IPS-20b (cell line): ENCODE data around the gene STXBP5.
"Not testable (repeated sequence)": the region's sequence is repeated elsewhere in the genome, so short reads cannot be mapped to it uniquely, and the experiment has no call there.

Experiments used
- H3K27ac ChIP-seq: one replicate; pipeline ENCODE4 v1.5.1; 2013; ENCODE audit warnings: low read length
- H3K27me3 ChIP-seq: 2 replicates; pipeline ENCODE4 v1.6.1; 2013; ENCODE audit warnings: mild to moderate bottlenecking, low read length, inconsistent platforms; ENCODE audit not compliant: insufficient read depth
- H3K36me3 ChIP-seq: 2 replicates; pipeline ENCODE4 v1.6.1; 2013; ENCODE audit warnings: low read depth, mild to moderate bottlenecking, inconsistent platforms, low read length, moderate library complexity; ENCODE audit not compliant: insufficient read depth
- H3K4me1 ChIP-seq: 2 replicates; pipeline ENCODE4 v1.6.1; 2013; ENCODE audit warnings: mild to moderate bottlenecking, control low read depth, inconsistent platforms, low read length, moderate library complexity; ENCODE audit not compliant: insufficient read depth
- H3K4me3 ChIP-seq: 2 replicates; pipeline ENCODE4 v1.5.1; 2013; ENCODE audit warnings: mild to moderate bottlenecking, low read length, inconsistent platforms
- H3K9ac ChIP-seq: 2 replicates; pipeline ENCODE4 v1.6.1; 2013; ENCODE audit warnings: low read depth, mild to moderate bottlenecking, inconsistent platforms, low read length, moderate library complexity
- H3K9me3 ChIP-seq: 2 replicates; pipeline ENCODE4 v1.6.1; 2013; ENCODE audit warnings: mild to moderate bottlenecking, low read depth, low read length, inconsistent platforms; ENCODE audit not compliant: insufficient read depth

The STXBP5 gene

GRCh38 chr6:147371325-147371724 is 167.1 kb downstream of the STXBP5 start:
- Histone ChIP-seq H3K4me3 (no peak overlapping the region), H3K27ac (no peak overlapping the region), H3K4me1 (no peaks in the 10 kb centered on the region), H3K36me3 (no peaks in the 10 kb centered on the region), H3K9ac (no peak overlapping the region), H3K27me3 (no peaks in the 10 kb centered on the region), H3K9me3 (no peaks in the 10 kb centered on the region)

DNA sequence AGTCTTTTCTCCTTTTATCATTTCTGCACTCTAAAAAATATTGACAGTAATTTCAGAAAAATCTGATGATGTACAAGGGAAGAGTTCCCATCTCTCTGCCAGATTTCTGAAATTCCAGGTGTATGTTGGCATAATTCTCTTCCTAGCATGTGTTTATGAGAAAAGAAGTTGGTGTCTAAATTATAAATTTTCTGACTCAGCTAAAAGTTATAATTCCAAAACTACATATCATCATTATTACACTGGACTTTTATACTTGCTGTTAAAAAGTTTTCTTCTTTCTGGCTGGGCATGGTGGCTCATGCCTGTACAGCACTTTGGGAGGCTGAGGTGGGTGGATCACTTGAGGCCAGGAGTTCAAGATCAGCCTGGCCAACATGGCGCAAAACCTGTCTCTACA is 168.6 kb downstream of the STXBP5 start:
- Histone ChIP-seq H3K36me3 (no peaks in the 10 kb centered on the region), H3K9ac (no peak overlapping the region), H3K9me3 (no peaks in the 10 kb centered on the region), H3K27me3 (no peaks in the 10 kb centered on the region), H3K27ac (no peak overlapping the region), H3K4me3 (no peak overlapping the region), H3K4me1 (no peaks in the 10 kb centered on the region)

GRCh38 chr6:147378819-147379218 is 174.6 kb downstream of the STXBP5 start:
- H3K27ac ChIP-seq, result no peak overlapping the region
- peaks cover 3% of the 10 kb centered on the region; the same call in 1 of the 2 replicates for H3K9me3 ChIP-seq
- H3K9ac ChIP-seq, result no peak overlapping the region
- H3K4me3 ChIP-seq, result no peak overlapping the region
- H3K27me3 ChIP-seq, result no peaks in the 10 kb centered on the region
- H3K4me1 ChIP-seq, result no peaks in the 10 kb centered on the region
- H3K36me3 ChIP-seq, result peaks cover 17% of the 10 kb centered on the region

GRCh38 chr6:147380841-147381240 is 176.6 kb downstream of the STXBP5 start:
- not testable (repeated sequence) for H3K4me1 ChIP-seq, H3K9ac ChIP-seq, H3K27ac ChIP-seq, H3K4me3 ChIP-seq, H3K9me3 ChIP-seq, H3K27me3 ChIP-seq
- peaks cover 20% of the 10 kb centered on the region for H3K36me3 ChIP-seq

- Histone ChIP-seq H3K27me3 (no peaks in the 10 kb centered on the region), H3K27ac (no peak overlapping the region), H3K36me3 (peaks cover 20% of the 10 kb centered on the region), H3K9me3 (peaks cover 3% of the 10 kb centered on the region; the same call in 1 of the 2 replicates), H3K4me1 (no peaks in the 10 kb centered on the region), H3K9ac (no peak overlapping the region), H3K4me3 (no peak overlapping the region)
Measured at GRCh38 chr6:147381712-147382111, 177.5 kb downstream of the STXBP5 start.

DNA sequence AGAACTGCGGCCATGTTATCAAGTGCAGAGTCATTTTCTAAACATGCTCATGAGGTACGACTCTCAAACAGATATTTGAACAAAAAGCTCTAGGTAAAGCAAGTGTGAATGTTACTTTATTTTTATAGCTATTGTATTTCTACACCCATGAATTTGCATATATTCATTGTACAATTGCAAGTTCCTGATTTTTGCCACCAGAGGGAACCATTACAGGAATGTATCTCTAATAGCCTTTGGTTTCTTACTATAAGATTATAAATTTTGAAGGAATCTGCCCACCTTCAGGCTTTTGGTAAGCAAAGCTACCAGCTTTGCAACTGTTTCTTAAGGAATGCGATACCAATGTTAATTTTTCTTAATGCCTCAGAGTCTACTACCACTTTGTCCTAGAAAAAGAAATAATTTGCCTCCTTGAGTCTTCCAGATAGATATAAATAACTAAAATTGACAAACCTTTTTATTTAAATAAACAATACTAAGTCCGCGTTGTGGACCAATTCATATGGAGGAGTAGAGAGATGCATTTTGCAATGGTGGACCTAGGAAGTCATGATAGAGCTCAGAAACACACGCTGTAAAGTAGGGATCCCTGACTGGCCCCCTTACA is 178.8 kb downstream of the STXBP5 start:
- no peak overlapping the region for H3K4me3 ChIP-seq
- H3K36me3 ChIP-seq, result peaks cover 20% of the 10 kb centered on the region
- no peak overlapping the region for H3K9ac ChIP-seq
- H3K9me3 ChIP-seq, result peaks cover 3% of the 10 kb centered on the region; the same call in 1 of the 2 replicates
- no peaks in the 10 kb centered on the region for H3K4me1 ChIP-seq
- H3K27ac ChIP-seq, result no peak overlapping the region
- H3K27me3 ChIP-seq, result no peaks in the 10 kb centered on the region

DNA sequence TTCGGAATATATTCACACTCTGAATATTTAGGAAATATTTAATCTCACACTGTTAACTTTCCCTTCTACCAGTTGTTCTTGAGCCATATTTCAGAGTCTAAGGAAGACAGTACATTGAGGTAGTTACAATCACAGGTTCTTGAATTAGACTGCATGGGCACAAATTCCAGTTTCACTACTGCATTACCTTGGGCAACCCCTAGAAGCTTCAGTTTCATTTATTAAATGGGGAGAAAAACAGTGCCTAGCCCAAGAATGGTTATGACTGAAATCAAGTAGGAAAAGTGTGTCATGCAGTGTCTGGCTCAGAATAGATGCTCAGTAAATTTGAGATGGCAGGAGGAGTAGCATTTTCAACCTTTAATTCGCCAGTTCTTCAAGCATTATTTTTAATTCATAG is 179.8 kb downstream of the STXBP5 start:
- H3K4me1 ChIP-seq, result no peaks in the 10 kb centered on the region
- H3K27me3 ChIP-seq, result no peaks in the 10 kb centered on the region
- H3K36me3 ChIP-seq, result peaks cover 20% of the 10 kb centered on the region
- no peak overlapping the region for H3K27ac ChIP-seq
- H3K9ac ChIP-seq, result no peak overlapping the region
- no peak overlapping the region for H3K4me3 ChIP-seq
- H3K9me3 ChIP-seq, result peaks cover 3% of the 10 kb centered on the region; the same call in 1 of the 2 replicates

DNA sequence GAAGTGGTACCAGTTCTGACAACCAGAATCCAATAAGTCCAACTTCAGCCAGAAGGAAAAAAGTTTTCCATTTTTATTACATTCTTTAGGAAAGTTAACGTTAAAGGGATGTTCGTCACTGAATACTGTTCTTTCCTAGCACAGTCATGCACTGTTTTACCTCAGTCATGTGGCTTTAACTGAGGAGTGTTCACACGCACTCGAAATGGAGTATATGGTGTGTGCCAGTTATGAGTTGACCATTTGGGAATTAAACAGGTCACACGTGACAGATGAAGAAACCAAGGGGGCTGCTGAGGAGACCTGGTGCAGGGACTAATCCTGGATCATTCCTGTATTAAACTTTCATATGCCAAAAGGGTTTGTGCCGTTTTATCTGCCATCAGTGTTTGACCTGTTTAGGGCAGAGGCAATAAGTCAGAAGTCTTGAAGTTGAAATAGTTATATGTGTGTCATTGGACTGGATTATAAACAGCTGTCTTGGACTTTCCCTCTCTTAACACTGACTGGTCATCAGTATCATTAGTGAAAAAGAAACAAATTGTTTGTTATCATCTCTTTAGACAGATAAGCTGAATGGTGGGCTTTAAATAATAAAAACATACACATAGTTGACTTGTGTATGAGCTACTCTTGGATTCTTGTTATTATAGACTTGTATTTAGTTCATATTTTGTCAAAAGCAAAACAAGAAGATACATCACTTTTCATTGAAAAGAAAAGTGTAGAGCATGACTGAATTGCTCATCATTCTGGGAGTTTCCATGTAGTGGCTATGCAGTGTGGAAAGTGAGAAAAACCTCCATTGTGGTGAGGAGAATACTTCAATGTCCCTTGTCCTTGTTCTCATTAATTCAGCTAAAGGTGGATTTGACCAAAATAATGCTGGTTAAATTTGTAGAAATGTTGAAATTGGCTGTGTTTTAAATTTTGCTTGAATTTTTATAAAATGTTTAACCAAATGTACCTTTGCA is 180.8 kb downstream of the STXBP5 start:
- peaks cover 17% of the 10 kb centered on the region for H3K36me3 ChIP-seq
- H3K4me1 ChIP-seq, result no peaks in the 10 kb centered on the region
- H3K9me3 ChIP-seq, result peaks cover 3% of the 10 kb centered on the region; the same call in 1 of the 2 replicates
- no peaks in the 10 kb centered on the region for H3K27me3 ChIP-seq
- H3K4me3 ChIP-seq, result no peak overlapping the region
- H3K27ac ChIP-seq, result no peak overlapping the region
- no peak overlapping the region for H3K9ac ChIP-seq

GRCh38 chr6:147389463-147389862 is 185.2 kb downstream of the STXBP5 start:
- Histone ChIP-seq H3K4me1 (no peaks in the 10 kb centered on the region), H3K4me3 (no peak overlapping the region), H3K27ac (no peak overlapping the region)

GRCh38 chr6:147390909-147391536 is 186.8 kb downstream of the STXBP5 start:
- no peaks in the 10 kb centered on the region for H3K27me3 ChIP-seq
- H3K9ac ChIP-seq, result no peak overlapping the region
- no peaks in the 10 kb centered on the region for H3K4me1 ChIP-seq
- no peaks in the 10 kb centered on the region for H3K9me3 ChIP-seq
- no peak overlapping the region for H3K27ac ChIP-seq
- H3K36me3 ChIP-seq, result no peaks in the 10 kb centered on the region
- H3K4me3 ChIP-seq, result no peak overlapping the region

More at GRCh38 chr6:147389463-147389862, 185.2 kb downstream of the STXBP5 start:
- no peak overlapping the region for H3K9ac ChIP-seq
- 0 out of 2 replicates have a peak, but pooled peaks cover 3% of the 10 kb centered on the region for H3K36me3 ChIP-seq
- H3K27me3 ChIP-seq, result no peaks in the 10 kb centered on the region
- no peaks in the 10 kb centered on the region for H3K9me3 ChIP-seq

GRCh38 chr6:147392917-147393625 is 188.9 kb downstream of the STXBP5 start:
- no peak overlapping the region for H3K9ac ChIP-seq
- no peak overlapping the region for H3K4me3 ChIP-seq
- H3K36me3 ChIP-seq, result no peaks in the 10 kb centered on the region
- H3K4me1 ChIP-seq, result no peaks in the 10 kb centered on the region
- no peak overlapping the region for H3K27ac ChIP-seq
- H3K27me3 ChIP-seq, result no peaks in the 10 kb centered on the region
- H3K9me3 ChIP-seq, result no peaks in the 10 kb centered on the region
